Astrocyte (in vitro differentiated cells and primary cell): Measurements from ENCODE around the gene PRSS36. TPM values are rescaled to one million over a fixed set of nuclear protein-coding genes. Genes with fewer than 3 reads are reported as not detected.
A peak's percentile ranks its signal among the peaks of the same experiment; 100 is the strongest.

Source experiments
- DNase-seq: peaks from one replicate; pipeline ENCODE4 v3.0.0-alpha.2; 2010; ENCODE audit warnings: low read depth
- FAIRE-seq: peaks from 2 replicates; lab custom pipeline; 2011; peaks lifted over from hg19 to GRCh38; lab: Jason Lieb, UNC
- H2AFZ ChIP-seq: 2 replicates; pipeline ENCODE4 v1.6.0; 2012; ENCODE audit warnings: low read depth, low read length, inconsistent platforms
- H3K27ac ChIP-seq: 2 replicates; pipeline ENCODE4 v1.5.1; 2011; ENCODE audit warnings: low read depth, low read length, inconsistent platforms
- H3K27me3 ChIP-seq: 2 replicates; pipeline ENCODE4 v1.6.0; 2011; ENCODE audit warnings: low read length, inconsistent platforms; ENCODE audit not compliant: insufficient read depth
- H3K36me3 ChIP-seq: 2 replicates; pipeline ENCODE4 v1.5.1; 2011; ENCODE audit warnings: low read length, inconsistent platforms; ENCODE audit not compliant: insufficient read depth
- H3K4me1 ChIP-seq: 2 replicates; pipeline ENCODE4 v1.5.1; 2011; ENCODE audit warnings: low read length, inconsistent platforms; ENCODE audit not compliant: insufficient read depth
- H3K4me2 ChIP-seq: 2 replicates; pipeline ENCODE4 v1.6.0; 2012; ENCODE audit warnings: low read length, inconsistent platforms
- H3K4me3 ChIP-seq: 2 replicates; pipeline ENCODE4 v1.5.1; 2011; ENCODE audit warnings: low read depth, mild to moderate bottlenecking, low read length, inconsistent platforms; ENCODE audit not compliant: insufficient read depth
- H3K79me2 ChIP-seq: 2 replicates; pipeline ENCODE4 v1.6.0; 2012; ENCODE audit warnings: mild to moderate bottlenecking, low read length, inconsistent platforms; ENCODE audit not compliant: insufficient read depth
- H3K9ac ChIP-seq: 2 replicates; pipeline ENCODE4 v1.6.0; 2012; ENCODE audit warnings: mild to moderate bottlenecking, low read length, inconsistent platforms
- H3K9me3 ChIP-seq: 2 replicates; pipeline ENCODE4 v1.5.1; 2012; ENCODE audit warnings: low read depth, mild to moderate bottlenecking, low read length, inconsistent platforms; ENCODE audit not compliant: insufficient read depth
- H4K20me1 ChIP-seq: 2 replicates; pipeline ENCODE4 v1.6.0; 2012; ENCODE audit warnings: low read length, inconsistent platforms; ENCODE audit not compliant: insufficient read depth
- H3K27ac Mint-ChIP-seq: one replicate; pipeline ENCODE4 v1.8.0; 2021; ENCODE audit warnings: mild to moderate bottlenecking, mixed read lengths; ENCODE audit not compliant: unreplicated experiment
- H3K27me3 Mint-ChIP-seq: one replicate; pipeline ENCODE4 v1.8.0; 2021; ENCODE audit warnings: low read depth, mixed read lengths; ENCODE audit not compliant: unreplicated experiment
- H3K36me3 Mint-ChIP-seq: one replicate; pipeline ENCODE4 v1.8.0; 2021; ENCODE audit warnings: low read depth, mixed read lengths; ENCODE audit not compliant: unreplicated experiment
- H3K4me1 Mint-ChIP-seq: one replicate; pipeline ENCODE4 v1.8.0; 2021; ENCODE audit warnings: low read depth, mixed read lengths; ENCODE audit not compliant: unreplicated experiment
- H3K4me3 Mint-ChIP-seq: one replicate; pipeline ENCODE4 v1.8.0; 2021; ENCODE audit warnings: mild to moderate bottlenecking, moderate library complexity, mixed read lengths; ENCODE audit not compliant: unreplicated experiment
- H3K9me3 Mint-ChIP-seq: one replicate; pipeline ENCODE4 v1.8.0; 2021; ENCODE audit warnings: mild to moderate bottlenecking, mixed read lengths; ENCODE audit not compliant: unreplicated experiment
- CTCF ChIP-seq: IDR thresholded peaks from 2 replicates; pipeline ENCODE4 v1.5.1; 2011; ENCODE audit warnings: low read depth, mild to moderate bottlenecking, inconsistent platforms, low read length, moderate library complexity; ENCODE audit not compliant: insufficient read depth
- EZH2 ChIP-seq: IDR thresholded peaks from 2 replicates; pipeline ENCODE4 v1.6.1; 2012; ENCODE audit warnings: mild to moderate bottlenecking, low read length, inconsistent platforms; ENCODE audit not compliant: insufficient read depth
- total RNA-seq: library from RNA; stranded (reverse); gene quantifications from 2 replicates; pipeline ENCODE4 v1.2.1, GENCODE V29; 2021

PRSS36 gene
- total RNA-seq, 1 donor from 2014 or later = 0.41 TPM

DNA sequence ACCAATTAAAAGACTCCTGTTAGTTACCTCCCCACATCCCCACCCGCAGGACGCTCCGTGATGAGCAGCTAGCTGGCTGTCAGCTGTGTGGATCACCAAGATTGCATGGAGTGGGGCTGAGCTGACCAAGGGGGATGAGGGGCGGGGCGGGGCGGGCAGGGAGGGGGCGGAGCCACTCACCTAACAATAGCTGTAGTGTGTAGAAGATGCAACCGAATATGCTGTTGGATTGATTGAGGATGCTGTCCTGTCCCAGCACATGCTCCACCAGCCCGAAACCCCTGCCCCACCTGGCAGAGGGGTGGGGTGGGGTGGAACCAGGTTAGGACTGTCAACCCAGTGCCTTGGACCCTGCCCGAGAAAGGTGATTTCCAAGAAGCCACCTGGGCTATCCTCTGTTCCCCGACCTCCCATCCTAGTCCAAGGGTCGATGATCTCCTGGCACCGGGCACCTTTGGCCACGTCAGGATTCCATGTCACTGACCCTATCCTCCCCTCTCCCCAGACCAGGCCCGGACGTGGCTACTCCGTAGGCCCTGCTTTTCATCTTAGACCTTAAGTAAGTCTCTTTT lies 56.6 kb downstream of the PRSS36 start:
- FAIRE-seq (no peak), DNase-seq (no peak)

DNA sequence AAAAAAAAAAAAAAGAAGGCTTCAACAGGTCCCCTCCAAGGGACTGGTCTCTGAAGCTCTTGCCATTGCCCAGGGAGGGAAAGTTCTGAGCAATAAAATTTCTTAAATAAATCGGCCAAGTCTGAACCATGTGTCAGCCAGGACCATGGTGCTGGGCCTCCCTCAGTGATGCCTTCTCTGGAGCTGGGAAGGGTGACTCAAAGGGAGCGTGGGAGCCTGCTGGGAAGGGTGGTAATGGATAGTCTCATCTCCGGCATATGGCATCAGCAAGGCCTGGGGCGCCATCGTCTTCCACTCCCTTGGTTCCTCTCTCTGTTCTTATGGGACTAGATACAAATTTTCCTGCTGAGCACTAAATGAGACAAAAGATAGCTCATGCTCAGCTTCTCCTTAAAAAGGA lies 57.5 kb downstream of the PRSS36 start:
- H3K9ac ChIP-seq = peak overlapping the region; percentile 87
- Mint-ChIP-seq H3K27ac (no peak overlapping the region), H3K4me3 (peak overlapping the region; percentile 74), H3K36me3 (peaks cover 7% of the 10 kb centered on the region), H3K9me3 (no peaks in the 10 kb centered on the region), H3K4me1 (peaks cover 10% of the 10 kb centered on the region), H3K27me3 (no peaks in the 10 kb centered on the region)
- H4K20me1 ChIP-seq = peaks cover 15% of the 10 kb centered on the region
- H3K4me3 ChIP-seq = no peak overlapping the region
- TF ChIP-seq EZH2 (no peak), CTCF (no peak)
- H3K9me3 ChIP-seq = no peaks in the 10 kb centered on the region
- H3K27me3 ChIP-seq = no peaks in the 10 kb centered on the region
- H3K4me1 ChIP-seq = peaks cover 4% of the 10 kb centered on the region
- no peak overlapping the region for H3K27ac ChIP-seq
- peak; percentile 18 for DNase-seq
- H2AFZ ChIP-seq = no peak overlapping the region
- peak overlapping the region; percentile 97 for H3K4me2 ChIP-seq
- peaks cover 8% of the 10 kb centered on the region for H3K36me3 ChIP-seq
- peaks cover 48% of the 10 kb centered on the region for H3K79me2 ChIP-seq
- FAIRE-seq = no peak

More for the DNA sequence above, 56.6 kb downstream of the PRSS36 start:
- no peak overlapping the region for H2AFZ ChIP-seq
- no peak for TF ChIP-seq EZH2
- no peak for TF ChIP-seq CTCF
- H3K36me3 Mint-ChIP-seq = peaks cover 5% of the 10 kb centered on the region
- peak overlapping the region; percentile 97 for H3K4me2 ChIP-seq
- H3K27ac ChIP-seq = peak overlapping the region; percentile 18
- H3K27me3 Mint-ChIP-seq = no peaks in the 10 kb centered on the region
- peaks cover 8% of the 10 kb centered on the region for H3K36me3 ChIP-seq
- H3K4me1 Mint-ChIP-seq = peaks cover 10% of the 10 kb centered on the region
- peak overlapping the region; percentile 87 for H3K9ac ChIP-seq
- no peak overlapping the region for H3K27ac Mint-ChIP-seq
- peaks cover 4% of the 10 kb centered on the region for H3K4me1 ChIP-seq
- H4K20me1 ChIP-seq = peaks cover 15% of the 10 kb centered on the region
- no peaks in the 10 kb centered on the region for H3K9me3 ChIP-seq
- H3K4me3 ChIP-seq = peak overlapping the region; percentile 93
- peak overlapping the region; percentile 98 for H3K4me3 Mint-ChIP-seq
- H3K79me2 ChIP-seq = peaks cover 48% of the 10 kb centered on the region
- H3K27me3 ChIP-seq = no peaks in the 10 kb centered on the region
- no peaks in the 10 kb centered on the region for H3K9me3 Mint-ChIP-seq

DNA sequence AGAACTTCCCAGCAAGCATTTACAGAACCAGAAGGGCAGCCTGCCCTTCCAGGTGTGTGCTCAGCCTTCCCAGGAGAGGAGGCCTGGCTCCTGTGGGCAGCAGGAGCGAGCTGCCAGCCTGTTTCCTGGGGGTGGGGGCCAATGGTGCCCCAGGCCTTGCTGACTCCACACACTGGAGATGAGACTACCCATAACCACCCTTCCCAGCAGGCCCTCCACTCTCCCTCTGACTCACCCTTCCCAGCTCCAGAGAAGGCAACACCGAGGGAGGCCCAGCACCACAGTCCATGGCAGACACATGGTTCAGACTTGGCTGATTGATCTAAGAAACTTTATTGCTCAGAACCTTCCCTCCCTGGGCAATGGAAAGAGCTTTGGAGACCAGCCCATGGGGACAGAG lies 59.3 kb downstream of the PRSS36 start:
- peak overlapping the region; percentile 20 for H3K9ac ChIP-seq
- H3K4me1 Mint-ChIP-seq = peaks cover 7% of the 10 kb centered on the region

More for the DNA sequence above, 59.3 kb downstream of the PRSS36 start:
- H3K4me2 ChIP-seq = no peak overlapping the region
- TF ChIP-seq EZH2 (no peak), CTCF (no peak)
- peak; percentile 26 for DNase-seq
- H3K27ac ChIP-seq = peak overlapping the region; percentile 16
- Mint-ChIP-seq H3K27me3 (no peaks in the 10 kb centered on the region), H3K4me3 (no peak overlapping the region), H3K36me3 (peaks cover 7% of the 10 kb centered on the region), H3K9me3 (no peaks in the 10 kb centered on the region), H3K27ac (peak overlapping the region; percentile 24)
- peaks cover 8% of the 10 kb centered on the region for H3K36me3 ChIP-seq
- H3K79me2 ChIP-seq = peaks cover 48% of the 10 kb centered on the region
- no peak overlapping the region for H3K4me3 ChIP-seq
- no peak for FAIRE-seq
- no peak overlapping the region for H2AFZ ChIP-seq
- peaks cover 8% of the 10 kb centered on the region for H3K4me1 ChIP-seq
- no peaks in the 10 kb centered on the region for H3K9me3 ChIP-seq
- H3K27me3 ChIP-seq = no peaks in the 10 kb centered on the region
- H4K20me1 ChIP-seq = peaks cover 21% of the 10 kb centered on the region
